ENCODE results near the gene SCUBE1. TPM values are rescaled to one million over a fixed set of nuclear protein-coding genes. Genes with fewer than 3 reads are reported as not detected.

Gene SCUBE1
- total RNA-seq = 0.78 and 2.4 TPM in 2 replicates

GRCh38 chr22:43343262-43343669 lies at the start of gene SCUBE1:
Gene SCUBE1 (minus strand): TSS chr22:43343372. CDS start chr22:43343261, 111 bp downstream.

DNA sequence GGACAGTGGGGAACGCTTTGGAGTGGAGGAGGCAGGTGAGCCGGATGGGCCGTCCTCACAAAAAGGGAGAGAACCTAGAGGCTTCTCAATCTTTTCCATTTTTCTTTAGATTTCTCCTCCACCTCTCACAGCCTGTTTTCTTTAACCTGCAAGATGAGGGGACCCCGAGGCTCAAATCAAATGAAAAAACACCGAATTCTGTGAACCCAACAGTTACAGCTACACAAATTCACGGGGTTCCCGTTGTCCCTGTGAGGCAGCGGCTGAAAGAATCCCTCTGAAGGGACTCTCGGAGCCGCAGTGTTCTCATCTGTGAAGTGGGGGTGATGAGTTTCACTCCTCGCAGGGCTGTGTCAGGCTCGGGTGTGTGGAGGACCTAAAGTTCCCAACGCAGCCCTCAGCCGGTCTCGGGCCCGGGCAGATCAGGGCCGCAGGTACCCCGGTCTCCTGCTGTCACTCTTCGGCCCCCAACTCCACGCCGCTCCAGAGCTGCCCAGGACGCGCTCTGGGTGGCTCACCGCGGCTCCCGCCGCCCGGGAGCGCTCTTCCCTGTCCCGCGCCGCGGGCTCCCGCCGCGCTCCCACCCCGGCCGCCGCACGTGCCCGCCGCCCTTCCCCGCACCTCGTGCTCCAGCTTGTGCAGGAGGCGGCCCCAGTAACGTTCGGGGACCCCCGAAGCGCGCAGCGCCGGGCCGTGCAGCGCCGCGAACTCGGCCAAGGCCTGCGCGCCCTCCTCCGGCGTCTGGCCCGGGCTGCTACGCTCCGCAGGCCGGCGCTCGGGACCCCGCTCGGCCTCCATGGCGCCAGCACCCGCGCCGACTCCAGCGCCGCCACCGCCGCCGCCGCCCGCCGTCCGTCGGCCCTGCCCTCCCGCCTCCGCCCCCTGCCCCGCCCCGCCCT lies 156.7 kb downstream of the SCUBE1 start, which contains the start of gene TTLL12:
TTLL12 (minus strand) TSS at position 863 of the 899 bp plus-strand sequence; CDS start at position 798, 65 bp downstream.

GRCh38 chr22:43151251-43152002 lies 191.7 kb downstream of the SCUBE1 start, which contains the start of gene TSPO:
Gene TSPO (plus strand): TSS chr22:43151559. CDS start chr22:43159239, 7,680 bp downstream.

Other genes starting within 250 kb of the SCUBE1 start
- 0.39 TPM in 1 of 2 replicates, not detected in the other for gene BIK, start 232.6 kb downstream of the SCUBE1 start, total RNA-seq
- 13.9 and 21.6 TPM in 2 replicates for gene MCAT, start 200.0 kb downstream of the SCUBE1 start, total RNA-seq
- 235 and 477 TPM in 2 replicates for gene TSPO, start 191.8 kb downstream of the SCUBE1 start, total RNA-seq
- gene TTLL12, start 156.2 kb downstream of the SCUBE1 start, total RNA-seq = 32.6 and 34.9 TPM in 2 replicates
- not detected in 2 replicates for gene MPPED1, start 68.6 kb upstream of the SCUBE1 start, total RNA-seq